ENCODE measurements around the gene BRAF. TPM values are rescaled to one million over a fixed set of nuclear protein-coding genes. Genes with fewer than 3 reads are reported as not detected.

BRAF gene
- polyA plus RNA-seq, 4 donors: 1.6 to 27.2 (median 4.3) TPM

GRCh38 chr7:140924019-140924820 is 509 bp downstream of the BRAF start:
- H3K4me3 ChIP-seq (ENCODE audit: low read depth in 1 of 3, low read length in 3 of 3): peak overlapping the region; percentile 94 to 100 (median 98)
- FAIRE-seq (no peak), DNase-seq (peak; percentile 63 to 86)
- peaks cover 0 to 5% of the 10 kb centered on the region in 2 donors for H3K9me3 ChIP-seq (ENCODE audit: control insufficient read depth in 2 of 2, insufficient read depth in 1 of 2, low read depth in 1 of 2, low read length in 1 of 2)
- H3K27me3 ChIP-seq (ENCODE audit: control insufficient read depth in 3 of 3, insufficient read depth in 3 of 3, low read length in 3 of 3): no peaks in the 10 kb centered on the region
- peaks cover 0 to 6% (median 2%) of the 10 kb centered on the region in 3 donors for H3K4me1 ChIP-seq (ENCODE audit: control insufficient read depth in 3 of 3, insufficient read depth in 2 of 3, low read depth in 1 of 3, low read length in 2 of 3)
- no peaks in the 10 kb centered on the region for H3K36me3 ChIP-seq (ENCODE audit: control insufficient read depth in 3 of 3, insufficient read depth in 2 of 3, low read depth in 1 of 3, low read length in 3 of 3)
- peak overlapping the region; percentile 88 to 100 (median 97) for H3K27ac ChIP-seq (ENCODE audit: low read depth in 1 of 3, low read length in 2 of 3)
- 0 to 1% (median 0%) methylated on average over 43 to 69 of the region's 69 CpGs for WGBS, 3 donors

DNA sequence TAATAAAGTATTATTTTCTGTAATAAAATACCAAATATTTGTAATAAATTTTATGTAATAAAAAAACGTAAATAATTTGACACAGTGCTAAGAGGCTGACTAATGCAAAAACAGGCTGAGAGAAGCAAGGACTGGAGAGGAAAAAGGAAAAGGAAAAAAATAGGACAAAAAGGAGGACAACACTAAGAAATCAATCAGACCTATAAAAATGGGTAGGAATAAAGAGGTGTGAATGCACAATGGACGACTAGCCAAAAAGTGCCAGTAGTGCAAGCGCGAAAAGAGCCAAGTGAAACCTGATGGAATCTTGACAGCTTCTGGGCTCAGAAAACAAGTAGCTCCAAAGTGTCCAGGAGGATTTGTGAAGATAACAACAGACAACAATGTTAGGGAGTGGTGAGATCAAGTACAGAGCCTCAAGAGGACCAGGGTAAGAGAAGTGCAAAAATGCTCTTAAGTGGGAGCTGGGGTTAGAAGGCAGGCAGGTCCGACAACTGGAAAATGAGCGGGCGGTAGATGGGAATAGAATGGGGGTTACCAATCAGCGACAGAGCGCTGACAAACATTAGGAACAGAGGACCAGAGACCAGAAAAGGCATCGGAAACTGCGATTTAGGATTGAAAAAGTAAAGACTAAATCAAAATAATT is 1.2 kb downstream of the BRAF start:
- peaks cover 0 to 5% of the 10 kb centered on the region in 2 donors for H3K9me3 ChIP-seq (ENCODE audit: control insufficient read depth in 2 of 2, insufficient read depth in 1 of 2, low read depth in 1 of 2, low read length in 1 of 2)
- WGBS, 3 donors: 6 to 14% (median 6%) methylated on average over 11 of the region's 11 CpGs
- DNase-seq (peak; percentile 26 to 58), FAIRE-seq (no peak)
- H3K4me1 ChIP-seq (ENCODE audit: control insufficient read depth in 3 of 3, insufficient read depth in 2 of 3, low read depth in 1 of 3, low read length in 2 of 3): peaks cover 0 to 6% (median 2%) of the 10 kb centered on the region in 3 donors
- peak overlapping the region; percentile 94 to 100 (median 98) for H3K4me3 ChIP-seq (ENCODE audit: low read depth in 1 of 3, low read length in 3 of 3)
- peak overlapping the region; percentile 88 to 100 (median 97) for H3K27ac ChIP-seq (ENCODE audit: low read depth in 1 of 3, low read length in 2 of 3)
- H3K36me3 ChIP-seq (ENCODE audit: control insufficient read depth in 3 of 3, insufficient read depth in 2 of 3, low read depth in 1 of 3, low read length in 3 of 3): no peaks in the 10 kb centered on the region
- H3K27me3 ChIP-seq (ENCODE audit: control insufficient read depth in 3 of 3, insufficient read depth in 3 of 3, low read length in 3 of 3): no peaks in the 10 kb centered on the region

GRCh38 chr7:140922741-140923345 is 1.9 kb downstream of the BRAF start:
- Histone ChIP-seq H3K27me3 (ENCODE audit: control insufficient read depth in 3 of 3, insufficient read depth in 3 of 3, low read length in 3 of 3) (no peaks in the 10 kb centered on the region), H3K36me3 (ENCODE audit: control insufficient read depth in 3 of 3, insufficient read depth in 2 of 3, low read depth in 1 of 3, low read length in 3 of 3) (peaks cover 0 to 3% (median 0%) of the 10 kb centered on the region in 3 donors), H3K27ac (ENCODE audit: low read depth in 1 of 3, low read length in 2 of 3) (no peak overlapping the region), H3K9me3 (ENCODE audit: control insufficient read depth in 2 of 2, insufficient read depth in 1 of 2, low read depth in 1 of 2, low read length in 1 of 2) (peaks cover 0 to 9% of the 10 kb centered on the region in 2 donors), H3K4me1 (ENCODE audit: control insufficient read depth in 3 of 3, insufficient read depth in 2 of 3, low read depth in 1 of 3, low read length in 2 of 3) (peaks cover 0 to 6% (median 3%) of the 10 kb centered on the region in 3 donors), H3K4me3 (ENCODE audit: low read depth in 1 of 3, low read length in 3 of 3) (no peak overlapping the region)
- FAIRE-seq (no peak), DNase-seq (no peak)
- 19 to 44% (median 34%) methylated on average over 2 of the region's 2 CpGs for WGBS, 3 donors

DNA sequence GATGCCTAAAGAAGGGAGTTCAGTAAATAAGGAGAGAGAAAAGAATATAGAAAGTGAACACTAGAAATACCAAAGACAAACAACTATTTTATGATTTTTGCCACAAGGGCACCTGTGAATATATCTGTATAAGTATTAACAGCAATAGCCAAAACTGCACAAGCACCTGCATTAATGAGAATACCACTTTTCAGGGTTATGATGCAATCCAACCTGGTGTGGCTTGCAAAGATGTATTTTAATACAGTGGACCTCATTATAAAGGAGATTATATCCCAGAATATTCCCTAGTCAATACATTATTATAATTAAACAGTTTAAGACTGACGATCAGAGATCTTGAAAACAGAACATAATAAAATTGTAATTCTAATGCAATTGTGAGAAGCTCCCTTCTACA is 4.0 kb downstream of the BRAF start:
- no peak overlapping the region for H3K4me3 ChIP-seq (ENCODE audit: low read depth in 1 of 3, low read length in 3 of 3)
- no peak for DNase-seq
- H3K27me3 ChIP-seq (ENCODE audit: control insufficient read depth in 3 of 3, insufficient read depth in 3 of 3, low read length in 3 of 3): no peaks in the 10 kb centered on the region
- H3K27ac ChIP-seq (ENCODE audit: low read depth in 1 of 3, low read length in 2 of 3): no peak overlapping the region
- no peak for FAIRE-seq
- 67 to 73% (median 71%) methylated on average over 1 of the region's 1 CpG for WGBS, 3 donors
- peaks cover 0 to 4% of the 10 kb centered on the region in 2 donors for H3K9me3 ChIP-seq (ENCODE audit: control insufficient read depth in 2 of 2, insufficient read depth in 1 of 2, low read depth in 1 of 2, low read length in 1 of 2)
- H3K36me3 ChIP-seq (ENCODE audit: control insufficient read depth in 3 of 3, insufficient read depth in 2 of 3, low read depth in 1 of 3, low read length in 3 of 3): peaks cover 0 to 6% (median 0%) of the 10 kb centered on the region in 3 donors
- peaks cover 0 to 5% (median 3%) of the 10 kb centered on the region in 3 donors for H3K4me1 ChIP-seq (ENCODE audit: control insufficient read depth in 3 of 3, insufficient read depth in 2 of 3, low read depth in 1 of 3, low read length in 2 of 3)

- DNase-seq (no peak), FAIRE-seq (no peak)
- Histone ChIP-seq H3K27ac (ENCODE audit: low read depth in 1 of 3, low read length in 2 of 3) (no peak overlapping the region), H3K9me3 (ENCODE audit: control insufficient read depth in 2 of 2, insufficient read depth in 1 of 2, low read depth in 1 of 2, low read length in 1 of 2) (peaks cover 0 to 4% of the 10 kb centered on the region in 2 donors), H3K36me3 (ENCODE audit: control insufficient read depth in 3 of 3, insufficient read depth in 2 of 3, low read depth in 1 of 3, low read length in 3 of 3) (peaks cover 0 to 6% (median 0%) of the 10 kb centered on the region in 3 donors), H3K4me1 (ENCODE audit: control insufficient read depth in 3 of 3, insufficient read depth in 2 of 3, low read depth in 1 of 3, low read length in 2 of 3) (peaks cover 0 to 3% (median 0%) of the 10 kb centered on the region in 3 donors), H3K4me3 (ENCODE audit: low read depth in 1 of 3, low read length in 3 of 3) (no peak overlapping the region), H3K27me3 (ENCODE audit: control insufficient read depth in 3 of 3, insufficient read depth in 3 of 3, low read length in 3 of 3) (no peaks in the 10 kb centered on the region)
- WGBS, 3 donors: 97 to 100% (median 99%) methylated on average over 6 of the region's 6 CpGs
Observed at GRCh38 chr7:140918236-140918635, 6.5 kb downstream of the BRAF start.

GRCh38 chr7:140917258-140917657 is 7.5 kb downstream of the BRAF start:
- WGBS, 3 donors: 37 to 78% (median 78%) methylated on average over 1 of the region's 1 CpG
- Histone ChIP-seq H3K27me3 (ENCODE audit: control insufficient read depth in 3 of 3, insufficient read depth in 3 of 3, low read length in 3 of 3) (no peaks in the 10 kb centered on the region), H3K36me3 (ENCODE audit: control insufficient read depth in 3 of 3, insufficient read depth in 2 of 3, low read depth in 1 of 3, low read length in 3 of 3) (peaks cover 0 to 6% (median 0%) of the 10 kb centered on the region in 3 donors), H3K27ac (ENCODE audit: low read depth in 1 of 3, low read length in 2 of 3) (no peak overlapping the region), H3K9me3 (ENCODE audit: control insufficient read depth in 2 of 2, insufficient read depth in 1 of 2, low read depth in 1 of 2, low read length in 1 of 2) (peaks cover 0 to 4% of the 10 kb centered on the region in 2 donors), H3K4me1 (ENCODE audit: control insufficient read depth in 3 of 3, insufficient read depth in 2 of 3, low read depth in 1 of 3, low read length in 2 of 3) (peaks cover 0 to 4% (median 3%) of the 10 kb centered on the region in 3 donors), H3K4me3 (ENCODE audit: low read depth in 1 of 3, low read length in 3 of 3) (no peak overlapping the region)
- DNase-seq (no peak), FAIRE-seq (no peak)

DNA sequence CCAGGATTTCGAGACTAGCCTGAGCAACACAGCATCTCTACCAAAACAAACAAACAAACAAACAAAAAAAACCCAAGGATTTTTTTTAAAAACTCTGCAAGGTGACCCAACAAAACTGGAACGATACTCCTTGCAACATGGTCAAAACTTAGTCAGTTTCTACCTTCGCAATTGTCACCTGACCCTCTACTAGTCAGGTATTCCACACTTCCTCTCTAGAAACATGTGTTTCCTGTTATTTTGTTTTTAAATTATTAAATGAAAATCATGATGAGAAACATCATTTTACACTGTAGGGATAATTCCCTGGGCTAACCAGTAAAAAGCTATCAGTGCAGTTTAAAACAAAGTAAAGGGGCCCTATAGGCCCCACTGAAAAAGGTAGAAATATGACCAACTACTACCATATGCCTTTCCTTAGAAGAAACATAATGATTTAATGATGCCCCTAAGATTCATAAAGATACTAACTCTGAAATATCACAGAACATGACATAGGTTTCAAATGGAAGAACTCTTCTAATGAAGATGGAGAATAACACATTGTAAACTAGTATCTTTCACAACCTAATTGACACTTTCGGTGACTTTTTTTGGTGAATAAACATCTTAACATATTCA is 8.7 kb downstream of the BRAF start:
- DNase-seq: no peak
- no peak overlapping the region for H3K4me3 ChIP-seq (ENCODE audit: low read depth in 1 of 3, low read length in 3 of 3)
- H3K9me3 ChIP-seq (ENCODE audit: control insufficient read depth in 2 of 2, insufficient read depth in 1 of 2, low read depth in 1 of 2, low read length in 1 of 2): peaks cover 0 to 4% of the 10 kb centered on the region in 2 donors
- H3K4me1 ChIP-seq (ENCODE audit: control insufficient read depth in 3 of 3, insufficient read depth in 2 of 3, low read depth in 1 of 3, low read length in 2 of 3): peaks cover 0 to 4% (median 2%) of the 10 kb centered on the region in 3 donors
- H3K36me3 ChIP-seq (ENCODE audit: control insufficient read depth in 3 of 3, insufficient read depth in 2 of 3, low read depth in 1 of 3, low read length in 3 of 3): peaks cover 0 to 6% (median 0%) of the 10 kb centered on the region in 3 donors
- WGBS, 3 donors: 87 to 93% (median 90%) methylated on average over 4 of the region's 4 CpGs
- no peak for FAIRE-seq
- no peak overlapping the region for H3K27ac ChIP-seq (ENCODE audit: low read depth in 1 of 3, low read length in 2 of 3)
- no peaks in the 10 kb centered on the region for H3K27me3 ChIP-seq (ENCODE audit: control insufficient read depth in 3 of 3, insufficient read depth in 3 of 3, low read length in 3 of 3)

DNA sequence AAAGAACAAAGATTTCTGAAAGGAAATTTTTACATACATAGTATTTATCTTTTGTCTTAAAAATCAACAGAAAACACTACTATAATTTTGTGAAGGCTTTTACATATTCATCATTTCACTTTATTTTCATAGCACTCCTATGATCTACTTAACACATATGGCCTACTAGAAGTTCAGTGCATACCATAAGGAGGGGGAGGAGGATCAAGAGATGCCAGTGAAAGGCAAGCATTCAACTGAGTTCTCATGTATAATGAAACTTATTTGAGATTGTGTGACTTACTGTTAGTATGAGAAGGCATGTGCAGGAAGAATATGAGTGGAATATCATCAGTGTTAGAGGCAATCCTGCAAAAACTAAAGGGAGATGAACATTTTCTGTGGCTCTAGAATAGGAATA is 10.6 kb downstream of the BRAF start:
- FAIRE-seq (no peak), DNase-seq (no peak)
- Histone ChIP-seq H3K4me1 (ENCODE audit: control insufficient read depth in 3 of 3, insufficient read depth in 2 of 3, low read depth in 1 of 3, low read length in 2 of 3) (peaks cover 0 to 4% (median 2%) of the 10 kb centered on the region in 3 donors), H3K36me3 (ENCODE audit: control insufficient read depth in 3 of 3, insufficient read depth in 2 of 3, low read depth in 1 of 3, low read length in 3 of 3) (peaks cover 0 to 9% (median 0%) of the 10 kb centered on the region in 3 donors), H3K9me3 (ENCODE audit: control insufficient read depth in 2 of 2, insufficient read depth in 1 of 2, low read depth in 1 of 2, low read length in 1 of 2) (peaks cover 0 to 4% of the 10 kb centered on the region in 2 donors), H3K4me3 (ENCODE audit: low read depth in 1 of 3, low read length in 3 of 3) (no peak overlapping the region), H3K27ac (ENCODE audit: low read depth in 1 of 3, low read length in 2 of 3) (no peak overlapping the region), H3K27me3 (ENCODE audit: control insufficient read depth in 3 of 3, insufficient read depth in 3 of 3, low read length in 3 of 3) (no peaks in the 10 kb centered on the region)
